Panc1 (cell line): ENCODE results near the gene TOMM70. TPM values are rescaled to one million over a fixed set of nuclear protein-coding genes. Genes with fewer than 3 reads are reported as not detected.

Source experiments
- ATAC-seq: fragments of 200-7000 bp; cut with Tn5 transposase; 2 replicates; pipeline ENCODE4 v1.9.1; 2020; ENCODE audit warnings: mild to moderate bottlenecking, moderate library complexity
- BruUV-seq: library from RNA; stranded (reverse); fragments of 400-500 nt; replicated peaks from 2 replicates; lab custom pipeline; 2021; lab: Mats Ljungman, UMichigan
- CTCF ChIA-PET: fragments of 300-600 bp; sonication (Branson Sonifier 250); formaldehyde crosslinking; loops from one replicate; lab custom pipeline; 2022; ENCODE audit warnings: antibody characterized with exemption; lab: Charles Lee
- POLR2A ChIA-PET: fragments of 300-600 bp; sonication (Branson Sonifier 250); formaldehyde crosslinking; loops from one replicate; lab custom pipeline; 2022; ENCODE audit warnings: antibody characterized with exemption; lab: Charles Lee
- DNase-seq: peaks from one replicate; pipeline ENCODE4 v3.0.0-alpha.2; 2010; ENCODE audit warnings: low read depth, low spot score
- H3K27ac ChIP-seq: 2 replicates; pipeline ENCODE4 v1.5.1; 2011; ENCODE audit warnings: mild to moderate bottlenecking, low read length, inconsistent platforms
- H3K27me3 ChIP-seq: fragments of 200-500 bp; sonication (Bioruptor generic); 2 replicates; pipeline ENCODE4 v1.6.0; 2014; ENCODE audit warnings: low read length, inconsistent platforms; ENCODE audit not compliant: control insufficient read depth, insufficient read depth
- H3K36me3 ChIP-seq: fragments of 200-500 bp; sonication (Bioruptor generic); 2 replicates; pipeline ENCODE4 v1.5.1; 2014; ENCODE audit warnings: inconsistent platforms, mild to moderate bottlenecking, low read length, moderate library complexity; ENCODE audit not compliant: control insufficient read depth, insufficient read depth
- H3K4me1 ChIP-seq: 2 replicates; pipeline ENCODE4 v1.5.1; 2011; ENCODE audit warnings: inconsistent platforms, mild to moderate bottlenecking, low read length, moderate library complexity; ENCODE audit not compliant: control insufficient read depth, insufficient read depth
- H3K4me3 ChIP-seq, 2 experiments: 2 replicates each; pipeline ENCODE4 v1.5.1; 2011 to 2012; ENCODE audit warnings: low read depth in 2 of 2, low read length in 2 of 2, mild to moderate bottlenecking in 2 of 2, inconsistent platforms in 1 of 2, moderate library complexity in 1 of 2
- H3K9me3 ChIP-seq: fragments of 200-500 bp; sonication (Bioruptor generic); 2 replicates; pipeline ENCODE4 v1.5.1; 2014; ENCODE audit warnings: low read depth, mild to moderate bottlenecking, inconsistent platforms, low read length, moderate library complexity; ENCODE audit not compliant: control insufficient read depth, insufficient read depth
- POLR2AphosphoS5 ChIP-seq: IDR thresholded peaks from 2 replicates; pipeline ENCODE4 v1.6.1; 2012; ENCODE audit warnings: mild to moderate bottlenecking, low read depth, low read length, moderate library complexity
- SIN3A ChIP-seq: IDR thresholded peaks from 2 replicates; pipeline ENCODE4 v1.6.1; 2012; ENCODE audit warnings: low read depth, mild to moderate bottlenecking, low read length, moderate library complexity, borderline replicate concordance; ENCODE audit not compliant: insufficient read depth
- TCF7L2 ChIP-seq: IDR thresholded peaks from 2 replicates; pipeline ENCODE4 v1.6.1; 2011; ENCODE audit warnings: mild to moderate bottlenecking, low read depth, low read length, inconsistent platforms
- in situ Hi-C: cut with HindIII; loops from 2 replicates; pipeline ENCODE4 v1.10.0; 2016; ENCODE audit warnings: low sequenced_read_pairs, low pct_unique_long_range_greater_than_20kb
- intact Hi-C: fragments of 100-400 bp; cut with micrococcal nuclease; formaldehyde crosslinking; loops from one replicate; pipeline ENCODE4 v1.10.0; 2022; ENCODE audit not compliant: unreplicated experiment
- total RNA-seq: library from RNA; stranded (reverse); gene quantifications from one replicate; pipeline ENCODE4 v1.2.1, GENCODE V29; 2021; ENCODE audit not compliant: unreplicated experiment
- TF ChIP-seq, protein P1 (sequence below), 2 experiments: IDR thresholded peaks; 2 replicates each; pipeline ENCODE4 v1.6.1; 2011 to 2012; ENCODE audit warnings: low read depth in 2 of 2, control low read depth in 1 of 2, low read length in 1 of 2, mild to moderate bottlenecking in 1 of 2, moderate library complexity in 1 of 2; ENCODE audit not compliant: insufficient read depth in 1 of 2
- TF ChIP-seq, protein P2 (sequence below): fragments of 450-650 bp; IDR thresholded peaks from 2 replicates; pipeline ENCODE4 v1.5.1; 2017; ENCODE audit warnings: mild to moderate bottlenecking

The TOMM70 gene
- total RNA-seq, 1 experiment from 2014 or later, result 55.7 TPM

DNA sequence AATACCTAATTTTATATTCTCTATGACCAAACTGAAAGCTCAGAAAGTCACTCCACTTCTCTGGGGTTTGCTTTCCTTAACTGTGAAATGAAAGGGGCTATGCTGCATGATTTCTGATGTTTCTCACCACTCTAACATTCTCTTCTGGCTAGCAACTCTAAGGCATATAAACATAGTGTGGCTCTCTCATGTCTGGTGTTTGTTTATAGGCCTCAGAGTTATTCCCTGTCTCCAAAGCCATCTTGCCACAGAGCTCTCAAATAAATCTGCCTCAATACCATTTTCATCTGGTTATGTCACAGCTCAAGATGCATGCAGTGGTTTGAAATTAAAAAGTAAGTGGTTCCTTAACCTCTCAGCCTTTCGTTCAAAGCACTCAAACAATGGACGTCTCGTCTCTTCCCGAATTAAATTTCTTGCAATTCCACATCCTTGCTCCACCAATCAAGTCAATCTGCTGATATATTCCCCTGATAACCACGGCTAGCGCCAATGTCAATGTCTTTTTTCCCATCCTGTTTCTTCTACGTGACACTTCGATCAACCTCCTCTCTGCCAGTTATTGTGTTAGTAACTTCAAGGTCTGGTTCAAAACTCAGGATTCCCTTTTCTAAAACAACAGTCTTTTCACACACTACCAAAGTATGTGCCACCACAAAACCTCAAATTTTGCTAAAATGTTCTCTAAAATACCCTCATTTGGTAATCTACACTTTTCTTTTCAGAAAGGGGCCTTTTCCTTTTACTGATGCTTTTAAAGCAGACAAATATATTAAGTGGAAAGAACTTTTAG is 16.0 kb downstream of the TOMM70 start:
- ATAC-seq (no peak), DNase-seq (no peak)
- peaks cover 55% of the 10 kb centered on the region for H3K36me3 ChIP-seq
- ChIA-PET CTCF (no interaction called here), POLR2A (interaction anchor here (0.5 kb wide), 1 partner anchor 20 kb away, joined by 9 read pairs; no protein-coding TSS in a partner anchor)
- intact Hi-C loops, result no loop called here
- H3K27me3 ChIP-seq, result no peaks in the 10 kb centered on the region
- H3K9me3 ChIP-seq, result no peaks in the 10 kb centered on the region
- in situ Hi-C loops, result no loop called here
- no peak overlapping the region for H3K4me3 ChIP-seq
- H3K4me1 ChIP-seq, result peaks cover 12% of the 10 kb centered on the region; the same call in 1 of the 2 replicates
- H3K27ac ChIP-seq, result no peak overlapping the region
- no peak for TF ChIP-seq TCF7L2
- TF ChIP-seq SIN3A, result no peak
- no peak for TF ChIP-seq POLR2AphosphoS5
- TF ChIP-seq, protein P1, sequence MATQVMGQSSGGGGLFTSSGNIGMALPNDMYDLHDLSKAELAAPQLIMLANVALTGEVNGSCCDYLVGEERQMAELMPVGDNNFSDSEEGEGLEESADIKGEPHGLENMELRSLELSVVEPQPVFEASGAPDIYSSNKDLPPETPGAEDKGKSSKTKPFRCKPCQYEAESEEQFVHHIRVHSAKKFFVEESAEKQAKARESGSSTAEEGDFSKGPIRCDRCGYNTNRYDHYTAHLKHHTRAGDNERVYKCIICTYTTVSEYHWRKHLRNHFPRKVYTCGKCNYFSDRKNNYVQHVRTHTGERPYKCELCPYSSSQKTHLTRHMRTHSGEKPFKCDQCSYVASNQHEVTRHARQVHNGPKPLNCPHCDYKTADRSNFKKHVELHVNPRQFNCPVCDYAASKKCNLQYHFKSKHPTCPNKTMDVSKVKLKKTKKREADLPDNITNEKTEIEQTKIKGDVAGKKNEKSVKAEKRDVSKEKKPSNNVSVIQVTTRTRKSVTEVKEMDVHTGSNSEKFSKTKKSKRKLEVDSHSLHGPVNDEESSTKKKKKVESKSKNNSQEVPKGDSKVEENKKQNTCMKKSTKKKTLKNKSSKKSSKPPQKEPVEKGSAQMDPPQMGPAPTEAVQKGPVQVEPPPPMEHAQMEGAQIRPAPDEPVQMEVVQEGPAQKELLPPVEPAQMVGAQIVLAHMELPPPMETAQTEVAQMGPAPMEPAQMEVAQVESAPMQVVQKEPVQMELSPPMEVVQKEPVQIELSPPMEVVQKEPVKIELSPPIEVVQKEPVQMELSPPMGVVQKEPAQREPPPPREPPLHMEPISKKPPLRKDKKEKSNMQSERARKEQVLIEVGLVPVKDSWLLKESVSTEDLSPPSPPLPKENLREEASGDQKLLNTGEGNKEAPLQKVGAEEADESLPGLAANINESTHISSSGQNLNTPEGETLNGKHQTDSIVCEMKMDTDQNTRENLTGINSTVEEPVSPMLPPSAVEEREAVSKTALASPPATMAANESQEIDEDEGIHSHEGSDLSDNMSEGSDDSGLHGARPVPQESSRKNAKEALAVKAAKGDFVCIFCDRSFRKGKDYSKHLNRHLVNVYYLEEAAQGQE (IDR thresholded peaks at IDR 0.05; ENCODE audit: insufficient read depth in 1 of 2, low read depth in 2 of 2, low read length in 1 of 2), result no peak
- TF ChIP-seq, protein P2, sequence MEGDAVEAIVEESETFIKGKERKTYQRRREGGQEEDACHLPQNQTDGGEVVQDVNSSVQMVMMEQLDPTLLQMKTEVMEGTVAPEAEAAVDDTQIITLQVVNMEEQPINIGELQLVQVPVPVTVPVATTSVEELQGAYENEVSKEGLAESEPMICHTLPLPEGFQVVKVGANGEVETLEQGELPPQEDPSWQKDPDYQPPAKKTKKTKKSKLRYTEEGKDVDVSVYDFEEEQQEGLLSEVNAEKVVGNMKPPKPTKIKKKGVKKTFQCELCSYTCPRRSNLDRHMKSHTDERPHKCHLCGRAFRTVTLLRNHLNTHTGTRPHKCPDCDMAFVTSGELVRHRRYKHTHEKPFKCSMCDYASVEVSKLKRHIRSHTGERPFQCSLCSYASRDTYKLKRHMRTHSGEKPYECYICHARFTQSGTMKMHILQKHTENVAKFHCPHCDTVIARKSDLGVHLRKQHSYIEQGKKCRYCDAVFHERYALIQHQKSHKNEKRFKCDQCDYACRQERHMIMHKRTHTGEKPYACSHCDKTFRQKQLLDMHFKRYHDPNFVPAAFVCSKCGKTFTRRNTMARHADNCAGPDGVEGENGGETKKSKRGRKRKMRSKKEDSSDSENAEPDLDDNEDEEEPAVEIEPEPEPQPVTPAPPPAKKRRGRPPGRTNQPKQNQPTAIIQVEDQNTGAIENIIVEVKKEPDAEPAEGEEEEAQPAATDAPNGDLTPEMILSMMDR, result no peak
- no TSS peak for BruUV-seq

DNA sequence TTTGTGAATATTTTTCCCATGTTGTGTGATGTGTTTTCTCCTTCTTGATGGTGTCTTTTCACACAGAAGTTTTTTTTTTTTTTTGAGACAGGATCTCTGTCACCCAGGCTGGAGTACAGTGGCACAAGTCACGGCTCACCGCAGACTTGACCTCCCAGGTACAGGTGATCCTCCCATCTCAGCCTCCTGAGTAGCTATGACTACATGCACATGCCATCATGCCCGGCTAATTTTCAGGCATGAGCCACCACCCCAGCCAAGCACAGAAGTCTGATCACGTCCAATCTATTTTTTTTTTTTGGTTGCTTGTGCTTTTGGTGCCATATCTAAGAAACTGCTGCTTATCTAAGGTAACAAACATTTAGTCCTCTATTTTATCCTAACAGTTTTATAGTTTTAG is 24.6 kb downstream of the TOMM70 start:
- ATAC-seq, result no peak
- H3K36me3 ChIP-seq, result peaks cover 42% of the 10 kb centered on the region
- no TSS peak for BruUV-seq
- TF ChIP-seq, protein P2, result no peak
- TF ChIP-seq, protein P1 (IDR thresholded peaks at IDR 0.05; ENCODE audit: insufficient read depth in 1 of 2, low read depth in 2 of 2, low read length in 1 of 2), result no peak
- TF ChIP-seq POLR2AphosphoS5 (no peak), SIN3A (no peak), TCF7L2 (no peak)
- ChIA-PET POLR2A (interaction anchor here (0.7 kb wide), 2 partner anchors 11 to 17 kb away, joined by 5 to 6 read pairs; no protein-coding TSS in a partner anchor), CTCF (interaction anchor here (0.6 to 0.7 kb wide), 2 partner anchors 11 to 70 kb away, joined by 3 to 5 read pairs; no protein-coding TSS in a partner anchor)
- H3K9me3 ChIP-seq, result no peaks in the 10 kb centered on the region
- DNase-seq, result no peak
- no peaks in the 10 kb centered on the region for H3K4me1 ChIP-seq
- H3K4me3 ChIP-seq, result no peak overlapping the region
- no peaks in the 10 kb centered on the region for H3K27me3 ChIP-seq
- intact Hi-C loops, result no loop called here
- H3K27ac ChIP-seq, result no peak overlapping the region
- in situ Hi-C loops, result no loop called here
